Cerebellar cortex (tissue), 1 donor: ENCODE measurements around the gene KLHL22.
A peak's percentile ranks its signal among the peaks of the same experiment; 100 is the strongest.
"Not testable (repeated sequence)": the region's sequence is repeated elsewhere in the genome, so short reads cannot be mapped to it uniquely, and the experiment has no call there.

Experiments used
- DNase-seq: peaks from one replicate; pipeline ENCODE4 v3.0.0-alpha.2; 2015; ENCODE audit warnings: low spot score

Gene KLHL22

DNA sequence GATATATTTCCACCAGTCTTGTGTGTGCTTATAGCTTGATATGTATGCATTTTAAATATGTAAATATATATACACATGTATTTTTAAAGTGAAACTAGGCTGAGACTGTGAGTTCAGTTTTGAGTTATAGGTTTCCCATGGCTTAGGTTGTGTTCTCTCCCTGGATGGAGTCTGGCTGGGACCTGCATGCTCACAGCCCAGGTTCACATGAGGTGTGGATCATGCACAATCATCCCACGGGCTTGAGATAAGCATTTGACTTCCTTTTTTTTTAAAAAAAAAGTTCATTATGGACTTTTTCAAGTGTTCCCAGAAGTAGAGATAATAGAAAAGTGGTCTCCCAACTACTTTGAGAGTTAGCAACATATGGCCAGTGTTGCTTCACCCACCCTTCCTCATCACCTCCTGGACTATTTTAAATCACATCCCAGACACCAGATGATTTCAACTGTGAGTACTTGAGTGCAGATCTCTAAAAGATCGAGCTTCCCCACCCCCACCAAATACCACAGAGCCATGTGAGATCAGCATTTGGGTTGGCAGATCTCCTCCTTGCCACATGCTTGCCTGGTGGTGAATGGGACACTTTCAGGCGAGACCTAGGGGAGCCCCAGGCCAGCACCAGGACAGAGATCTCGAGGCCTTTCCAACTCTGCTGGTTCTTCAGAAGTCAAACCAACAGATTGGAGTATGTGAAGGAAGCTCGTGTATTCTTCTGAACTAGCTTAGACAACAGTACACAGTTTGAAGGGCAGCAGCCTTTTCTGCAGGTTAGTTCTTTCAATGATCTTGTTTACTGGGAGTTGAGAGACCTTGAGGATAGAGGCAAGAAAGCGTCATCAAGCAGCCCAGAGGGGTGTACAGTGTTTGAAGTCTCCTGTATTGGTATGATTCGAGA, 27.7 kb upstream of the KLHL22 start:
- DNase-seq = no peak

DNA sequence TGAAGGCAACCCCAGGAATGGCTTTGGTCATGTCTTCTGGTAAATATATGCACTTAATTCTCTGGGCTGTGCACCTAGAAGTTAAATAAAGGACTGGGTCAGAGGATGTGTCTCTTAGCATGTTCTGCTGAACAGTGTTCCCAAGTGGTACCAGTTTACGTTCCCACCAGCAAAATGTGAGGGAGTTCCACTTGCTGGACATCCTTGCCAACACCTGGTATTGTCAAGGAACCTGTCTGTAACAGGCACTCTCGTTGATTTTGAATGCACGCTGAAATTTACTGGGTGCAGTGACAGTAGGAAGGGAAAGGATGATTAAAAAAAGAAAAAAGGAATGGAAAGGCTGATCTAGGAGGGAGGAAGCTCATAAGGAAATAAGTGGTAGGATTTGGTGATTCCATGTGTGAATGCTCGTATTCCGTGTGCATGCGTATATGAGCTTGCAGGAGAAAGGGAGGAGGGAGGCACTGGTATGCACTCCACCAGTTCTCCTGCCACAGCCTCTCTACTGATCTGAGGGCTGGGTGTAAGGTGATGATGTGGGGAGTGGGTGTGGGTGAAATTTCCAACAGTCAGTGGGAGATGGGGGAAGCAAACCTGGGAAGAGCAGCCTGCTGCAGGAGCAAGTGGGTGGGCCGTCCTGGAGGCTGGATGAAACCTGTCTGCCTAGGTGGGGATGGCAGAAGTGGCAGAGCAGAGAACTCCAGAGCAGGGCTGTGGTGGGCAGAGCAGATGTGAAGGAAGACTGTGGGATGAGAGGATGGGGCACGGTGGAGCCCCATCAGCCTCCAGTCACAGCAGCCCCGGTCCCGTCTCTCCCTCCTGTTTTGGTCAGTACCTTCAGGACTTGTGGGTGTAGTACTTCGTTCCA, 26.8 kb upstream of the KLHL22 start:
- DNase-seq = no peak

DNA sequence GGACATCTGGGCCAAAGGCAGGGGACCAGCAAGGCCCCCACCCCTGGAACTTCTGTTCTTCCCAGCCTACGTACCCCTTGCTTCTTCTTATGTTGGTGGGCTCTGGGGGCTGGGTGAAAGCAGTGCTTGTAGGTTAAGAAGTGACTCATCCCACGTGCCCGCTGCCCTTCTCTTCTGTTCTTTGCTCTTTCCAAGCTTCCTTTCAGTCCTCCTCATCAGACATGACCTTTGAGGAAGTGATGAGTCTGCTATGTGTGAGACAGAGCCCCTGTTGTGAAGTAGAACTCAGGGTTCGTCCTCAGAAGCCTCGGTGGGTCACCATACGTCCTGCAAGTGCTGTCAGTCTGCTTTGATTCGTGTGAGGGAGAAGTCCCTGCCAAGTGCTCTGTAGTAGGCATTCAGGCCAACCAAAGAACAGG, 24.5 kb upstream of the KLHL22 start:
- DNase-seq = no peak

DNA sequence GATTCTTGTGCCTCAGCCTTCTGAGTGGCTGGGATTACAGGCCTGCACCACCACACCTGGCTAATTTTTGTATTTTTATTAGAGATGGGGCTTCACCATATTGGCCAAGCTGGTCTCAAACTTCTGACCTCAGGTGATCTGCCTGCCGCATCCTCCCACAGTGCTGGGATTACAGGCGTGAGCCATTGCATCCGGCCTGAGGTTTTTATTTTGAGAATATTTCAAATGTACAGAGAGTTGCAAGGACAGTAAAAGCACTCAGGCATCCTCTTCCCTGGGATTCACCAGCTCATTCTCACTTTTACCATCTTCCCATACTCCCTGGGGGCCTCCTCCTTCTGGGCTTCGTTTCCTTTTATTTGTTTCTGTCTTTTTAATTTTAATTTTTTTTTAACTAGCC, 24.0 kb upstream of the KLHL22 start:
- DNase-seq = no peak

DNA sequence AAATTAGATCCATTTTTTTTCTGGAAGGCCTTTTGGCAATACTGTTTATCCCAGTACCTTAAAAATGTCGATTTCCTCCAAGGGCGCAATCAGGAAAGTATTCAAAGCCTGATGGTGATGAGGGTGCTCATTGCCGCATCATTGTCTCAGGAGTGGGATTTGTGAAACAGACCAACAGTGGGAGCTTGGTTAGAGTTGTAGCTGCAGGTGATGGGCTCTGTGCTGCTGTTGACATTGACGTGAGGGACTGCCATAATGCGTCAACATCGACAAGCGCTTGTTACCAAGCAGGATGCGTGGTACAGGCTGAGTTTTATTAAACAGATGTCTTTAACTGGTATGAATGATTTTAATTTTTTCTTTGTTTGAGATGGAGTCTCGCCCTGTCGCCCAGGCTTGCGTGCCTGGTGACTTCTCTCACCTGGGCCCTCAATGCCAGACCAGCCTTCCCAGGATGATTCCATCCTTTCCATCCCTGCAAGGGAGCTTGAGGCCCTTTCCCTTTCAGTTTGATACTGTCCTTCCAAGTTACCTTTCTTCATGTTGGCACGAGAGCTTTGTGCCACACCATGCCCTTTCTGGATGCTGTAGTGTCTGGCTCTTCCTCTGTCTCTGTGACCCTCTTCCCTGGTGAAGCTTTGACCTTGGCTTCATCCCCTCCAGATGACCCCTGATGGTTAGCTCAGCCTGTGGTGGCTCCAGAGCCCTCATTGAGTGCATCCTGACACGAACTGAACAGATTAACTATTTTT, 22.4 kb upstream of the KLHL22 start:
- no peak for DNase-seq

DNA sequence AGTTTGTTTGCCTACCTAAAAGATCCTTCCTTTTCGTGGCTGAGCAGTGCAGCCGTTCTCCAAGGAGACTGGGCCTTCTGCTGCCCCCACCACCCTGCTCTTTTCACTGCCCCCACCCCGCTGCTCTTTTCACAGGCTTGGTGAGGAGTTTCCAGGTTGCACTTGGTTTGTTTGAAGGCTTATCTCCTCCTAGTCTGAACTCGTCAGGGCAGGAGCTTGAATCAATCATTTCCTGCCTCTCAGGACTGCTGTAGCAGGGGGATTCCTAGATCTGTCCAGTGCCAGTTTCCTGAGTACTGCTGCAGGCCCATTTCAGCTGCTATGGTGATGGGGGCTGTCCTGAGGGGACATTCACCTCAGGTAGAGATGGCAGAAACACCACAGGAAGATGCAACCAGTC, 21.8 kb upstream of the KLHL22 start:
- DNase-seq = no peak

DNA sequence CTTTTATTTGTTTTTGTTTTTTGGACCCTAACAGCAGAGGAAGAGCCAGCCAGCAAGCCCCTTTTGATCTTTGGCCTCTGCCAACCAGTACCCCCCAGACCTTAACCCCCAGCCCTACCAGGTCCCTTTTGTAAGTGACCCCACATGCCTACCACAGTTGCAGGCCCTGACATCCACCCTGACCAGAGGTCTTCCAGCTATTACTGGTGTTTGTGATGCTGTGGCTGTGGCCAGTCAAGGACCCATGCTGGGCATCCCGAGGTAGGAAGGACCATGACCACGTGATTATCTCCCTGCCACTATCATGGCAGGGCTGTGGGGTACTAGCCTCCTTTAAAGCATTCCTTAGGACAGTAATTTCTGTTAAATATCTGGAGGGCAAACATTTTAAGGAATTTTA, 20.8 kb upstream of the KLHL22 start:
- DNase-seq = no peak

DNA sequence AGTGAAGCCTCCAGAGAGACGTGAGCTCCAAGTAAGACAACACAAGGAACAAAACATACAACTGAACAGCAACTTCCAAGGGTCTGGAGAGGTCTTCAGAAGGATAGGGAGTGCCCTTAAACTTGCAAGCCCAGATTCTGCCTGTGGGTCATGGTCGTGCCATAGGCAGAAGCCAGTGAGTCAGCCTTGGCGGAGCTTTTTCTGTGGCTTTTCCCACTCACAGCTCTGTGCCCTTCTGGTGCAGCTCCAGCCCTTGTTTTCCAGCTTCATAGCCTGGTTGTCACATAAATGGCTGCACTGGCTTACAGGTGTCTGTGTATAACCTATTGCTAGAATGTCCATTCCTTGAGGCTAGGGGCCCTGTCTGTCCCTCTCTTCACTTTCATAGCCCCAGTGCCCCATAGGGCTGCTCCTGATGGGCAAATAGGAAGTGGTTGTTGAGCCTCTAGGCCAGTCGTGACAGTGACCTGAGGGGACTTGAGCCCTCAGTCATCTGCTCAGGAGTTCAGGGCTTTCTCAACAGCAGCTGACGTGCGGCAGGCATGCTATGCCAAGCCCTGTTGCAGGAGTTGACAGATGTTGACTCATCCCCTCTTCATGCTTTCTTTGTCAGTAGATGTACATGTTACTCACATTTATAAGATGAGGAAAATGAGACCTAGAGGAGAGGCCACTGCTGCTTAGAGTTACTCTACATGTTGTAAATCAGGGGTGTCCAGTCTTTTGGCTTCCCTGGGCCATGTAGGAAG, 19.2 kb upstream of the KLHL22 start:
- DNase-seq = no peak

DNA sequence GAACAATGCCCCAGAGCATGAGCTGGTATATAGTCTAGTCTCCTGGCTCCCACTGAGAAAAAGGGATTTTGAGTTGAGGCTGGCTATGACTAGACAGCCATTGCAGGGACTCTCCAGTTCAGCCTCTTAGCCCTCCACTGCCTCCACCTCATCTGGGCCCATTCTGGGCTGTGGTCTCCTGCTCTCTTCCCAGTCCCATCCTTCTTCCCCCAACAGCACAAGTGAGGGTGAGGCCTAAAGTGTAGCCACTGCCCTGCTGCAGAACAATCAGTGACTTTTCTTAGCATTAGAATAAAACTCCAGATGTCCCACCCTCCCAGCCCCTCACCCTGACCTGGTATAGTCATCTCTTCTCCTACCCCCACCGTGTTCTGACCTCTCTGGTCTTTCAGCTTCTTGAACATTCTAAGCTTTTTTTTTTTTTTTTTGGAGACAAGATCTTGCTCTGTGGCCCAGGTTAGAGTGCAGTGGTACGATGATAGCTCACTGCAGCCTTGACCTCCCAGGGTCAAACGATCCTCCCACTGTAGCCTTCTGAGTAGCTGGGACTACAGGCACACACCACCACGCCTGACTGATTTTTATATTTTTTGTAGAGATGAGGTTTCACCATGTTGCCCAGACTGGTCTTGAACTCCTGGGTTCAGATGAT, 16.1 kb upstream of the KLHL22 start:
- DNase-seq = no peak

DNA sequence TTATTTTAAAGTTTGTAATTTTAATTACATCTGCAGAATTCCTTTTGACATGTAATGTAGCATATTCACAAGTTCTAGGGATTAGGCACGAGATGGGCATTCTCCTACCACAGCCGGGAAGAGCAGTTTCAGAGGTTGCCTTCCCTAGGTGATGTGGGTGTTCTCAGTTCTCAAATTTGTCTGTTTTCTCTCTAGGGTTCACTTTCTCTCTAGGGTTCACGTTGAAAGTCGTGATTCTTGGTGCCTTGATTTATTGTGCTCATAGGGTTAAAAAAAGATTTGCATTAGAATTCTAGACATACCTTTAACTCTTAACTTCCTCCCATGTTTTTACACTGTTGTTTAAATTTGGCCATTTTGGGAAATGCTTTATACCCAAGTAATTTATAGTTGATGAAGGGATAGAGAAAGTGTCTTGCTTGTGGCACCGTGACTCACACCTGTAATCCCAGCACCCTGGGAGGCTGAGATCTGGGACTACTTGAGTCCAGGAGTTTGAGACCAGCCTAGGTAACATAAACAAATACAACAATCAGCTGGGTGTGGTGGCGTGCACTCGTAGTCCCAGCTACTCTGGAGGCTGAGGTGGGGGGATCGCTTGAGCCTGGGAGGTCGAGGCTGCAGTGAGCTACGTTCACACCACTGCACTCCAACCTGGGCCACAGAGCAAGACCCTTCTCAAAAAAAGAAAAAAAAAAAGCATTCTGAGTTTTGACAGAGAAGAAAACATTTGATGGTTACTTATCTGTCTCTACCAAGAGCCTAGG, 15.4 kb upstream of the KLHL22 start:
- DNase-seq = no peak

DNA sequence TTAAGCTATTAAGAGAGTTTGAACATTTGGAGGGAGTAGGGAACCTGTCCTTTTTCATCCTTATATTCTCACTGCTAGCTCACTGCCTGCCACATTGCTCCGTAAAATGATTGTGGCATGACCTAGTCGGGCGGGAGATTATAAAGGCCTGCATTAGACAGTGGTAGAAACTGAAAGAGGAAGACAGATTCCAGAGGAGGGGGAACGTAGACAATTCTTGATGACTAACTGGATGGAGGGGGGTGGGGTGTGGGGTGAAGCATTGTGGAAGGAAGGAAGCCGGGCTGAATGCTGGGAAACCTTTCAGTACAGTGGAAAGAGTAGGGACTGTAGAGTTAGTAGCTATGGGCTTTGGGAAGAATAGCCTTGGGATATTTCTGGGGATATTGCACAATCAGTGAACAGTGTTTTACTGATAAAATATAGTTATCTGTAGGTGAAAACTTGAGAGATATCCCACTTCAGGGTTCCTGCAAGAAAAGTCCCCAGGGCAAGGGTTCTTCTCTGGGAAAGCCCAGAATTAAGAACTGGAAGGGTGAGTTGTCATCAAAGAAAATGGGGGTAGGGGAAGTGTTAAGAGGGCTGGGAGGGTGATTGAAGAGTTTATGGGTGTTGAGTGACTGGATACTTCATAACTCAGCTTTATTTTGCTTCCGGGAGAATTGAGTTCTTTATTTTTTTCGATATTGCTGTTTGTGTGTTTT, 13.9 kb upstream of the KLHL22 start:
- DNase-seq = no peak

DNA sequence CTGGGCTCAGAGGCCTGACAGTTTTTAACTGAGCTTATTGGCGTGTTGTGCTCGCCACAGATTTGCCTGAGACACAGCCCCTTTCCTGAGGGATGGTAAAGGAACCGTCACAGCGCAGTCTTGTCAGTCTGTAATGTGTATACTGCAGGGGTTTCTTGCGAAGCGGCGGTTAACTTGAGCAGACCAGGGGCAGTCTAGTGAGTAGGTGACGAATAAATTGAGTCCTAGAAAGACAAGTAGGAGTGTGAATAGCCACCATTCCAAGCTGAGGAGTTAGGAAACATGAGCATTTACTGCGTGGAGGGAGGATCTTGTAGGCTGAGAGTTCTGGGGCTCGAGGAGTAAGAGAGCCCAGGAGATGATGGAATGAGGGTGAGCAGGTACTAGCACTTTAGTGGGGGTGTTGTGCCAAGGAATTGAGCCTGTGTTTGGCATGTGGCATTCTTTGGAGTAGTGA, 13.2 kb upstream of the KLHL22 start:
- no peak for DNase-seq

DNA sequence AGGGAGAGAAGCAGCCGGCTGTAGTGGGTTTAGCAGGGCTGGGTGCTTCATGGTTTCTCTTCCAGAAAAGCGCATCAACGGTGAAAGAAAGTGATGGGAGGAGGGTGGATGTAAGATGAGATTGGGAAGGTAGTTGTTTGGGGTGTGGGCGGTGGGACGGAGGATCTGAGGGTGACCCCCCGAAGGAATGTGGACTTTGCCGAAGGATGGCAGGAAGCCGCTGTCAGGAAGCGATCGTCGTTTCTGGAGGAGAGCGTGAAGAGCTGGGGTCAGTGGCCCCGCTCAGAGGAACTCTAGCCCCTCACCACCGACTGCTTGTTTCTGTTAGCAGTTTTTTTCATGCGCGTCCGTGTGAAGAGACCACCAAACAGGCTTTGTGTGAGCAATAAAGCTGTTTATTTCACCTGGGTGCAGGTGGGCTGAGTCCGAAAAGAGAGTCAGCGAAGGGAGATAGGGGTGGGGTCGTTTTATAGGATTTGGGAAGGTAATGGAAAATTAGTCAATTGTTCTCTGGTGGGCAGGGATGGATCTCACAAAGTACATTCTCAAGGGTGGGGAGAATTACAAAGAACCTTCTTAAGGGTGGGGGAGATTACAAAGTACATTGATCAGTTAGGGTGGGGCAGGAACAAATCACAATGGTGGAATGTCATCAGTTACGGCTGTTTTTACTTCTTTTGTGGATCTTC, 12.6 kb upstream of the KLHL22 start:
- not testable (repeated sequence) for DNase-seq

DNA sequence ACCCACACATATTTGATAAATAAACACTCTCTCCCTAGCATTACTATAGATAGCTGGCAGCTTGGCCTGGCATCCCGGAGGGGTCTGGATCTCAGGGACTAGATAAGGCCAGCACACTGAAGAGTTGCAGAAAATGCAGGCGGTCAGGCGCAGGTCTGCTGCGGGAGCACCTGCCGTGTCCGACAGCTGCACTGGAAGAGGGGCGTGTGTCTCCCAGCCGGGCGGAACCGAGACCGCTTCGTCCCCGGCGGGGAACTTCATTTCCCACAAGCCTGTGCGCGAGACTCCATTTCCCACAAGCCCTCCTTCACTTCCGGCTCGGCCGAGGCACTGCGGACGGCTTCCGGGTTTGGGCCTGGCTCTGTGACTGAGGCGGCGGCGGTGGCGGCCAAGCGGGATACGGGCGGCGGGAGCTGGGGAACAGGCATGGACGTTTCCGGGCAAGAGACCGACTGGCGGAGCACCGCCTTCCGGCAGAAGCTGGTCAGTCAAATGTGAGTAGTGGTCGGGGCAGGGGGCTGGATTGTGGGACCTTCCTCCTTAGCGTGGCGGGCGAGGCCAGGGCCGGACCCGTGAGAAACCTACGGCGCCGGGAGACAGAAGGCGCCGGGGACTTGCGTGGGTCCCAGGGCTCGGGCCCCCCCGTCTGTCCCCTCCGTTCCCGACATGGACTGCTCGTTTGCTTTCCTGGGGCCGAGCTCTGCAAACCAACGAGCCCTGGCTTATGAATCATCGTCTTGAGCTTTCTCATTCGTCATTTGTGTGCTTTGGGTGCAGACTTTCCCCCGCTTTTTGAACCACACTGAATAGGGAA, 11.9 kb upstream of the KLHL22 start, which contains the start of gene MED15:
TSS of gene MED15 (plus strand) at position 358 of the 814 bp plus-strand sequence. CDS start at position 427, 69 bp downstream.
- DNase-seq = peak; percentile 90

DNA sequence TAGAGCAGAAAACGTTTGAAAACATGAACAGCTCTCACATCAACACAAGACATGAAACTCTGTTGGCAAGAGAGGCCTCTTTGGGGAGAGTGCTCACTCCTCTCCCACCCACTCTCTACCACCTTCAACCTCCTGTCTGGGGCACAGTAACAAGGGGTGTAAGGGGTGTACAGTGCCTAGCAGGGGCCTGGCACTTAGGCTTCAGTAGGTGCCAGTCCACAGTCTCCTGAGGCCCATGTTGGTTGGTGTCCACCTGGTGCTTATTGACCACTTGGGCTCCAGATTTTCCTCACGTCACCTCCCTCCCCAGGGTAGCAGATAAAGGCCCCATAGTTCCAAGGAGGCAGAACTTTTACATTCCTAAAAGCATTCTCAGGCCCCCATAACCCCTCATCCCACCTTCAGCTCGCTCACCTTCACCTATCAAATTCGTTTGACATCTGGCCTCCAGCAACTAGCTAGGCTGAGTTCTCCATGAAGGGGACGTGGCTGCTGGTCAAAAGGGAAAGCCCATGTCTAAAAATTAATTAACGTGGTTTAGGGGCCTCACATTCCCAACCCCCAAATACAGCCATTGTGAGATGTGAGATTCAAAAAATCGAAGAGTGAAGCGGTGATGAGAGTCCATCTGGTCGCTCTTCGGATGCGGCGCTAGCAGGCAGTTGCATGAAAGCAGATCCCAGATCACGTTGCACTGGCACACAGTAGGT, 11.1 kb upstream of the KLHL22 start:
- DNase-seq = no peak

DNA sequence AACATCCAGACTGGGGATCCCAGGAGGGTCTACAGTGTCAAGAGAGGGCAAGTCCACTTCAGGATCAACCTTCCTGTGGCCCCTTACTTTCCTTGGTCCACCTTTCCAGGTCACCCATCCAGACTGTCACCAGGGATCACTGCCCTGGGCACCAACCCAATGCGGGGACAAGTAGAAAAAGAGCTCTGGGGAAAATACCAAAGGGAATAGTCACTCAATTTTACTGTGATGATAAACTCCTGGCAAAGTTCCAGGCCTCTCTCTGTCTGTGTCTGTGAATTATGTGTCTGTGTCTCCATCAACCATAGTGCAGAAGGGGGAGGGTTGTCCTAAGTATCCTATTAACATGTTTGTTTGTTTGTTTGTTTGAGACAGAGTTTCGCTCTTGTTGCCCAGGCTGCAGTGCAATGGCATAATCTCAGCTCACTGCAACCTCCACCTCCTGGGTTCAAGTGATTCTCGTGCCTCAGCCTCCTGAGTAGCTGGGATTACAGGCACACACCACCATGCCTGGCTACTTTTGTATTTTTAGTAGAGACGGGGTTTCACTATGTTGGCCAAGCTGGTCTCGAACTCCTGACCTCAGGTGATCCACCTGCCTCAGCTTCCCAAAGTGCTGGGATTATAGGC, 8.8 kb upstream of the KLHL22 start:
- DNase-seq = not testable (repeated sequence)

DNA sequence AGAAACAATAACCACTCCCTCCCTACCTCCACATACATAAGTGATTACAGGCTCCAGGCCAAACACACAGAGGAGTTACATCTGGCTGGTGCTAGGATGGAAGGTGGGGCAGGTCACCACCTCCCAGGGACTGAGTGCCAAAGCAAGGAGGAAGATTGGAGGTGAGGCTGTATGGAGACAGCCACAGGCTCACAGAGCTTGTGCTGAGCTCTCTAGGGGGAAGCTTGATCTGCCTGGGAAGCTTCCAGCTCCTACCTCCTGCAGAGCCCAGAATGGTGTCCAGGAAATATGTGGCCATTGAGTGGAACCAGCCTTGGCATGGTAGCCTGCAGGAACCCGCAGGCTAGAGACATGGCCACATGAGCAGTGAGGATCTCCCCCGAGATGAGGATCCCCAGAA, 8.2 kb upstream of the KLHL22 start:
- no peak for DNase-seq
